Measurements from ENCODE around the gene SPRED1.

GRCh38 chr15:38243278-38244055 lies 9.2 kb upstream of the SPRED1 start:
- TF ChIP-seq CTCF (conservative IDR thresholded peaks at IDR 0.05; ENCODE audit: low read length) (no peak), EZH2phosphoT487 (IDR thresholded peaks at IDR 0.05; ENCODE audit: borderline replicate concordance) (no peak)
